Measurements from ENCODE around the gene OR2B2. TPM values are rescaled to one million over a fixed set of nuclear protein-coding genes. Genes with fewer than 3 reads are reported as not detected.

OR2B2 gene
- total and polyA plus RNA-seq, 2 donors from 2014 or later = not detected

DNA sequence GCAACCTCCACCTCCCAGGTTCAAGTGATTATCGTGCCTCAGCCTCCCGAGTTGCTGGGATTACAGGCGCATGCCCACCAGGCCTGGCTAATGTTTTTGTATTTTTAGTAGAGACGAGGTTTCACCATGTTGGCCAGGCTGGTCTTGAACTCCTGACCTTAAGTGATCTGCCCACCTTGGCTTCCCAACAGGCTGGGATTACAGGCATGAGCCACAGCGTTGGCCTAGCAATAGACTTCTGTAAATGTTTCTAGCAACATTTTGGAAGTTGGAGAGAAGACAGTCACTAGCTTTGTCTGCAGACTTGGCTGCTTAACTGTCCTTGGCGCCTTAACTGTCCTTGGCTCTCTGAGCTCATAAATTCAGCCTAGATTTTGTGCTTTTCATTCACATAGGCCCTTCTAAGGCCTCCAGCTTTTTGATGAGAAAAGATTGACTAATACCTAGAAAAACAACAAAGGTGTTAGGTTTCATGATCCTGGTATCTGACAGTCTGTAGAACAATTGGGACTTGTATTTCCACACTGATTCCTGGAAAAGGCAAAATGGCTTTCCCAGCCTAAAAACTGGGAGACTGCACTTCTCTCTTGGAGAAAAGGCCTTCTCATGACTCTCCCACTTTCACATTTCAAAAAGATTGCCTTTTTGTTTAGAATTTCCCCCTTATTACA lies 49.7 kb downstream of the OR2B2 start:
- Histone ChIP-seq H3K27ac (ENCODE audit: low read depth in 2 of 2, low read length in 2 of 2) (no peak overlapping the region), H3K9me3 (ENCODE audit: control insufficient read depth in 2 of 3, insufficient read depth in 1 of 3, low read length in 3 of 3) (no peaks in the 10 kb centered on the region), H3K4me1 (ENCODE audit: control insufficient read depth in 2 of 3, insufficient read depth in 2 of 3, low read depth in 1 of 3, low read length in 3 of 3) (peaks cover 0 to 9% (median 8%) of the 10 kb centered on the region in 3 donors), H3K9ac (ENCODE audit: low read length in 3 of 3) (no peak overlapping the region), H3K27me3 (ENCODE audit: control insufficient read depth, insufficient read depth, low read length) (no peaks in the 10 kb centered on the region), H3K36me3 (ENCODE audit: control insufficient read depth in 2 of 3, insufficient read depth in 3 of 3, low read length in 3 of 3) (no peaks in the 10 kb centered on the region), H3K4me3 (ENCODE audit: low read length in 3 of 3) (no peak overlapping the region)
- intact Hi-C loops (cut with DNase I) = no loop called here
- DNase-seq (no peak), FAIRE-seq (no peak)
- TF ChIP-seq, protein P1, sequence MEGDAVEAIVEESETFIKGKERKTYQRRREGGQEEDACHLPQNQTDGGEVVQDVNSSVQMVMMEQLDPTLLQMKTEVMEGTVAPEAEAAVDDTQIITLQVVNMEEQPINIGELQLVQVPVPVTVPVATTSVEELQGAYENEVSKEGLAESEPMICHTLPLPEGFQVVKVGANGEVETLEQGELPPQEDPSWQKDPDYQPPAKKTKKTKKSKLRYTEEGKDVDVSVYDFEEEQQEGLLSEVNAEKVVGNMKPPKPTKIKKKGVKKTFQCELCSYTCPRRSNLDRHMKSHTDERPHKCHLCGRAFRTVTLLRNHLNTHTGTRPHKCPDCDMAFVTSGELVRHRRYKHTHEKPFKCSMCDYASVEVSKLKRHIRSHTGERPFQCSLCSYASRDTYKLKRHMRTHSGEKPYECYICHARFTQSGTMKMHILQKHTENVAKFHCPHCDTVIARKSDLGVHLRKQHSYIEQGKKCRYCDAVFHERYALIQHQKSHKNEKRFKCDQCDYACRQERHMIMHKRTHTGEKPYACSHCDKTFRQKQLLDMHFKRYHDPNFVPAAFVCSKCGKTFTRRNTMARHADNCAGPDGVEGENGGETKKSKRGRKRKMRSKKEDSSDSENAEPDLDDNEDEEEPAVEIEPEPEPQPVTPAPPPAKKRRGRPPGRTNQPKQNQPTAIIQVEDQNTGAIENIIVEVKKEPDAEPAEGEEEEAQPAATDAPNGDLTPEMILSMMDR (IDR thresholded peaks at IDR 0.05; ENCODE audit: borderline replicate concordance, extremely low read depth, insufficient read depth) = no peak

DNA sequence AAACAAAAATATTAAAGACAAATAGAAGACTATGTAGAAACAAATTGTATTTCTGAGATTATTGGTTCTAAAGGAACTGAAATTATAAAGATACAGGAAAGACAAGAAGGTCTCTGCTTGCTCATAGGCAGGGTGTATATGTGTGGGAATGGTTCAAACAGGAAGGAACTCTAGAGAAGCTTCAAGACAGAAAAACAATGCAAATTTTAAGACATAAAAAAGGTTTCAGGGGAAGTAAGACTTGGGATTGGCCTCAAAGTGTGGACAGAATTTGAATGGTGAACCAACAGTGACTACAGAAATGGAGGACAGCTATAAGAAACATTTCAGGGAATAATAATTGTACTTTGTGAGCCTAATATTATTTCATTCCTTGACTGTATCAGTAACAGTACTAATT lies 50.3 kb downstream of the OR2B2 start:
- DNase-seq (no peak), FAIRE-seq (no peak)
- Histone ChIP-seq H3K4me1 (ENCODE audit: control insufficient read depth in 2 of 3, insufficient read depth in 2 of 3, low read depth in 1 of 3, low read length in 3 of 3) (peaks cover 0 to 9% (median 8%) of the 10 kb centered on the region in 3 donors), H3K27me3 (ENCODE audit: control insufficient read depth, insufficient read depth, low read length) (no peaks in the 10 kb centered on the region), H3K27ac (ENCODE audit: low read depth in 2 of 2, low read length in 2 of 2) (no peak overlapping the region), H3K9me3 (ENCODE audit: control insufficient read depth in 2 of 3, insufficient read depth in 1 of 3, low read length in 3 of 3) (no peaks in the 10 kb centered on the region), H3K4me3 (ENCODE audit: low read length in 3 of 3) (no peak overlapping the region), H3K9ac (ENCODE audit: low read length in 3 of 3) (no peak overlapping the region), H3K36me3 (ENCODE audit: control insufficient read depth in 2 of 3, insufficient read depth in 3 of 3, low read length in 3 of 3) (no peaks in the 10 kb centered on the region)
- intact Hi-C loops (cut with DNase I) = no loop called here
- TF ChIP-seq, protein P1 (IDR thresholded peaks at IDR 0.05; ENCODE audit: borderline replicate concordance, extremely low read depth, insufficient read depth) = no peak

DNA sequence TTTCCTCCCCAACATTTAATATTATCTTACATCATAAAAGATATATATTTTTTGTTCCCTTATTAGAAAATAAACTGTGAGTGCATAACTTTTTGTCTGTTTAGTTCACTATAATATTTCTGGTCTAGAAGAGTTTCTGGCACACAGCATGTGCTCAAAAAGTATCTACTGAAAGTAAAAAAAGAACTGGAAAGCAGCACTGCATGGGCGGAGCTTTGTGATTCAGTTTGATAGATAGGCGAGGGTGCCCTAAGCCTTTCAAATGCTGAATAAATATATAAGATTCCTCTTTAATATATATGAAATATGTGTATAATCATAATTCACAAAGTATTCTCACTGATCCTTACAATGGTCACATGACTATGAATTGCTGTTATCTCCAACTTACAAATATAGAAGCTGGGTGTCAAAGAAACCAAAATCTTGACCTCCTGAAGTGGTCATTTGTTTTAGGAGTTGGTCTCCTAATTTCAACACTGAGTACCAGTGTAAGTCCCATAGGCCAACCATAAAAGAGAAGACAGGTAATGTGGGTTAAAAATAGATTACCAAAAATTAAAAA lies 50.8 kb downstream of the OR2B2 start:
- H3K36me3 ChIP-seq (ENCODE audit: control insufficient read depth in 2 of 3, insufficient read depth in 3 of 3, low read length in 3 of 3) = no peaks in the 10 kb centered on the region
- TF ChIP-seq, protein P1 (IDR thresholded peaks at IDR 0.05; ENCODE audit: borderline replicate concordance, extremely low read depth, insufficient read depth) = no peak
- FAIRE-seq (no peak), DNase-seq (no peak)
- H3K27me3 ChIP-seq (ENCODE audit: control insufficient read depth, insufficient read depth, low read length) = no peaks in the 10 kb centered on the region
- no peak overlapping the region for H3K27ac ChIP-seq (ENCODE audit: low read depth in 2 of 2, low read length in 2 of 2)
- intact Hi-C loops (cut with DNase I) = no loop called here
- H3K9ac ChIP-seq (ENCODE audit: low read length in 3 of 3) = no peak overlapping the region
- H3K4me1 ChIP-seq (ENCODE audit: control insufficient read depth in 2 of 3, insufficient read depth in 2 of 3, low read depth in 1 of 3, low read length in 3 of 3) = peaks cover 0 to 7% (median 4%) of the 10 kb centered on the region in 3 donors
- H3K4me3 ChIP-seq (ENCODE audit: low read length in 3 of 3) = no peak overlapping the region
- H3K9me3 ChIP-seq (ENCODE audit: control insufficient read depth in 2 of 3, insufficient read depth in 1 of 3, low read length in 3 of 3) = no peaks in the 10 kb centered on the region

Other genes starting within 250 kb of the OR2B2 start
- not detected for gene OR2B6, start 44.8 kb upstream of the OR2B2 start, total RNA-seq
- gene OR2B6, start 44.8 kb upstream of the OR2B2 start, polyA plus RNA-seq (ENCODE audit: insufficient read depth, low read depth, low replicate concordance) = not detected
- gene ZNF165, start 168.2 kb upstream of the OR2B2 start, total RNA-seq = 3.6 TPM
- gene ZNF165, start 168.2 kb upstream of the OR2B2 start, polyA plus RNA-seq (ENCODE audit: insufficient read depth, low read depth, low replicate concordance) = 3.0 TPM
- gene ZSCAN16, start 212.2 kb upstream of the OR2B2 start, total RNA-seq = 6.1 TPM
- gene ZSCAN16, start 212.2 kb upstream of the OR2B2 start, polyA plus RNA-seq (ENCODE audit: insufficient read depth, low read depth, low replicate concordance) = 6.8 TPM
- 26.4 TPM for gene ZKSCAN8, start 229.5 kb upstream of the OR2B2 start, total RNA-seq
- 3.5 TPM for gene ZKSCAN8, start 229.5 kb upstream of the OR2B2 start, polyA plus RNA-seq (ENCODE audit: insufficient read depth, low read depth, low replicate concordance)